IMR-90 (cell line): Measurements from ENCODE around the gene STOX2.

Source experiments
- CTCF ChIP-seq: conservative IDR thresholded peaks from 2 replicates; pipeline ENCODE4 v1.5.1; 2012; ENCODE audit warnings: mild to moderate bottlenecking, low read depth, low read length, improper control_type of control experiment
- MAZ ChIP-seq: IDR thresholded peaks from 2 replicates; pipeline ENCODE4 v1.6.1; 2012; ENCODE audit warnings: low read depth, mild to moderate bottlenecking, low read length, improper control_type of control experiment, moderate library complexity, borderline replicate concordance
- POLR2A ChIP-seq: IDR thresholded peaks from 2 replicates; pipeline ENCODE4 v1.6.1; 2012; ENCODE audit warnings: mild to moderate bottlenecking, low read depth, low read length
- RCOR1 ChIP-seq: IDR thresholded peaks from 2 replicates; pipeline ENCODE4 v1.6.1; 2012; ENCODE audit warnings: mild to moderate bottlenecking, low read length, improper control_type of control experiment; ENCODE audit not compliant: insufficient replicate concordance
- USF2 ChIP-seq: fragments of 150-350 bp; IDR thresholded peaks from 2 replicates; pipeline ENCODE4 v1.6.1; 2017; ENCODE audit warnings: mild to moderate bottlenecking, antibody characterized with exemption, low read length, low read depth

DNA sequence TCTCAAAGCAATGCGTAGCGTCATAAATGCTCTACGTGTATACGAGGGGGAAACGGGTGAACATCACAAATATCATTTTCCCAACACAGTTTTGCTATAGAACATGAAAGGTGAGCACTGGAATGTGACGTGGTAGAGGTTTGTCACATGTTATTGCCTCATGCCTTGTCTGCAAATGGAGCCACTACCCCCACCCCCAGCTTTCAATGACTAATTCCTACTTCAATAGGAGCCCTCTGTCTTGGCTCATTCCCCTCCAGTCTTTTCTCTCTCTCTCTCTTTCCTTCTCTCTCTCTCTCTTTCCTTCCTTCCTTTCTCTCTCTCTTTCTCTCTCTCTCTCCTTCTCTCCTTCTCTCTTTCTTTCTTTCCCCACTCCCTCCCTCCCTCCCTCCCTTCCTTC, 127.0 kb downstream of the STOX2 start:
- no peak for TF ChIP-seq CTCF
- TF ChIP-seq POLR2A, result no peak
- TF ChIP-seq RCOR1, result no peak
- TF ChIP-seq MAZ, result no peak
- TF ChIP-seq USF2, result no peak
